HCT116 (cell line): ENCODE results near the gene PSMC3.

Experiments
- CEBPB ChIP-seq: IDR thresholded peaks from 2 replicates; pipeline ENCODE4 v1.6.1; 2012; ENCODE audit warnings: low read depth
- EGR1 ChIP-seq: IDR thresholded peaks from 2 replicates; pipeline ENCODE4 v1.6.1; 2012; ENCODE audit warnings: low read depth
- ELF1 ChIP-seq: IDR thresholded peaks from 2 replicates; pipeline ENCODE4 v1.6.1; 2012; ENCODE audit warnings: low read depth, borderline replicate concordance
- EZH2 ChIP-seq: fragments of 200-600 bp; sonication (generic); IDR thresholded peaks from 2 replicates; pipeline ENCODE4 v1.6.1; 2017; ENCODE audit warnings: antibody characterized with exemption, mixed run types
- EZH2phosphoT487 ChIP-seq: fragments of 200-600 bp; IDR thresholded peaks from 2 replicates; pipeline ENCODE4 v1.6.1; 2018; ENCODE audit warnings: antibody characterized with exemption, borderline replicate concordance
- POLR2A ChIP-seq: IDR thresholded peaks from 2 replicates; pipeline ENCODE4 v1.7.0; 2011; ENCODE audit warnings: borderline replicate concordance; ENCODE audit not compliant: insufficient read depth, insufficient read length; ENCODE audit errors: extremely low read depth
- POLR2AphosphoS5 ChIP-seq: IDR thresholded peaks from 2 replicates; pipeline ENCODE4 v1.6.1; 2011; ENCODE audit warnings: mild to moderate bottlenecking, low read depth, low read length, moderate library complexity
- SP1 ChIP-seq: IDR thresholded peaks from 2 replicates; pipeline ENCODE4 v1.6.1; 2012; ENCODE audit warnings: low read depth
- SRF ChIP-seq: IDR thresholded peaks from 2 replicates; pipeline ENCODE4 v1.6.1; 2012; ENCODE audit warnings: low read depth
- YY1 ChIP-seq: IDR thresholded peaks from 2 replicates; pipeline ENCODE4 v1.6.1; 2011; ENCODE audit warnings: low read length, low read depth, moderate library complexity, mild to moderate bottlenecking; ENCODE audit not compliant: insufficient replicate concordance; ENCODE audit errors: extremely low read depth
- TF ChIP-seq, protein P1 (sequence below), 3 experiments: fragments of 200-600 bp in 1 of 3; sonication (generic) in 1 of 3; IDR thresholded peaks in 2 of 3; conservative IDR thresholded peaks in 1 of 3; 2 replicates each; pipeline ENCODE4 v1.5.1; 2012 to 2017; ENCODE audit warnings: low read depth in 2 of 3, low read length in 2 of 3, antibody characterized with exemption in 1 of 3, borderline replicate concordance in 1 of 3, control low read depth in 1 of 3, mild to moderate bottlenecking in 1 of 3, mixed read lengths in 1 of 3, mixed run types in 1 of 3, moderate library complexity in 1 of 3; ENCODE audit not compliant: insufficient read depth in 1 of 3
- TF ChIP-seq, protein P2 (sequence below): IDR thresholded peaks from 2 replicates; pipeline ENCODE4 v1.6.1; 2012; ENCODE audit warnings: low read depth
- TF ChIP-seq, protein P3 (sequence below): IDR thresholded peaks from 2 replicates; pipeline ENCODE4 v1.6.1; 2012
- TF ChIP-seq, protein P4 (sequence below): IDR thresholded peaks from 2 replicates; pipeline ENCODE4 v1.6.1; 2011; ENCODE audit warnings: mild to moderate bottlenecking, low read length, moderate library complexity; ENCODE audit not compliant: insufficient replicate concordance; ENCODE audit errors: extremely low read depth

GRCh38 chr11:47384498-47384897 is 41.7 kb downstream of the PSMC3 start:
- TF ChIP-seq, protein P1, sequence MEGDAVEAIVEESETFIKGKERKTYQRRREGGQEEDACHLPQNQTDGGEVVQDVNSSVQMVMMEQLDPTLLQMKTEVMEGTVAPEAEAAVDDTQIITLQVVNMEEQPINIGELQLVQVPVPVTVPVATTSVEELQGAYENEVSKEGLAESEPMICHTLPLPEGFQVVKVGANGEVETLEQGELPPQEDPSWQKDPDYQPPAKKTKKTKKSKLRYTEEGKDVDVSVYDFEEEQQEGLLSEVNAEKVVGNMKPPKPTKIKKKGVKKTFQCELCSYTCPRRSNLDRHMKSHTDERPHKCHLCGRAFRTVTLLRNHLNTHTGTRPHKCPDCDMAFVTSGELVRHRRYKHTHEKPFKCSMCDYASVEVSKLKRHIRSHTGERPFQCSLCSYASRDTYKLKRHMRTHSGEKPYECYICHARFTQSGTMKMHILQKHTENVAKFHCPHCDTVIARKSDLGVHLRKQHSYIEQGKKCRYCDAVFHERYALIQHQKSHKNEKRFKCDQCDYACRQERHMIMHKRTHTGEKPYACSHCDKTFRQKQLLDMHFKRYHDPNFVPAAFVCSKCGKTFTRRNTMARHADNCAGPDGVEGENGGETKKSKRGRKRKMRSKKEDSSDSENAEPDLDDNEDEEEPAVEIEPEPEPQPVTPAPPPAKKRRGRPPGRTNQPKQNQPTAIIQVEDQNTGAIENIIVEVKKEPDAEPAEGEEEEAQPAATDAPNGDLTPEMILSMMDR (IDR thresholded peaks at IDR 0.05 in 2 of 3, conservative IDR thresholded peaks at IDR 0.05 in 1 of 3; ENCODE audit: borderline replicate concordance in 1 of 3, insufficient read depth in 1 of 3, low read depth in 2 of 3, low read length in 2 of 3) = no peak
- TF ChIP-seq, protein P2, sequence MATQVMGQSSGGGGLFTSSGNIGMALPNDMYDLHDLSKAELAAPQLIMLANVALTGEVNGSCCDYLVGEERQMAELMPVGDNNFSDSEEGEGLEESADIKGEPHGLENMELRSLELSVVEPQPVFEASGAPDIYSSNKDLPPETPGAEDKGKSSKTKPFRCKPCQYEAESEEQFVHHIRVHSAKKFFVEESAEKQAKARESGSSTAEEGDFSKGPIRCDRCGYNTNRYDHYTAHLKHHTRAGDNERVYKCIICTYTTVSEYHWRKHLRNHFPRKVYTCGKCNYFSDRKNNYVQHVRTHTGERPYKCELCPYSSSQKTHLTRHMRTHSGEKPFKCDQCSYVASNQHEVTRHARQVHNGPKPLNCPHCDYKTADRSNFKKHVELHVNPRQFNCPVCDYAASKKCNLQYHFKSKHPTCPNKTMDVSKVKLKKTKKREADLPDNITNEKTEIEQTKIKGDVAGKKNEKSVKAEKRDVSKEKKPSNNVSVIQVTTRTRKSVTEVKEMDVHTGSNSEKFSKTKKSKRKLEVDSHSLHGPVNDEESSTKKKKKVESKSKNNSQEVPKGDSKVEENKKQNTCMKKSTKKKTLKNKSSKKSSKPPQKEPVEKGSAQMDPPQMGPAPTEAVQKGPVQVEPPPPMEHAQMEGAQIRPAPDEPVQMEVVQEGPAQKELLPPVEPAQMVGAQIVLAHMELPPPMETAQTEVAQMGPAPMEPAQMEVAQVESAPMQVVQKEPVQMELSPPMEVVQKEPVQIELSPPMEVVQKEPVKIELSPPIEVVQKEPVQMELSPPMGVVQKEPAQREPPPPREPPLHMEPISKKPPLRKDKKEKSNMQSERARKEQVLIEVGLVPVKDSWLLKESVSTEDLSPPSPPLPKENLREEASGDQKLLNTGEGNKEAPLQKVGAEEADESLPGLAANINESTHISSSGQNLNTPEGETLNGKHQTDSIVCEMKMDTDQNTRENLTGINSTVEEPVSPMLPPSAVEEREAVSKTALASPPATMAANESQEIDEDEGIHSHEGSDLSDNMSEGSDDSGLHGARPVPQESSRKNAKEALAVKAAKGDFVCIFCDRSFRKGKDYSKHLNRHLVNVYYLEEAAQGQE = no peak
- TF ChIP-seq EZH2 (no peak), YY1 (no peak), POLR2A (no peak), POLR2AphosphoS5 (no peak), EGR1 (no peak), ELF1 (no peak), SRF (no peak), SP1 (no peak), EZH2phosphoT487 (no peak), CEBPB (no peak)
- TF ChIP-seq, protein P3, sequence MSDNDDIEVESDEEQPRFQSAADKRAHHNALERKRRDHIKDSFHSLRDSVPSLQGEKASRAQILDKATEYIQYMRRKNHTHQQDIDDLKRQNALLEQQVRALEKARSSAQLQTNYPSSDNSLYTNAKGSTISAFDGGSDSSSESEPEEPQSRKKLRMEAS = no peak
- TF ChIP-seq, protein P4, sequence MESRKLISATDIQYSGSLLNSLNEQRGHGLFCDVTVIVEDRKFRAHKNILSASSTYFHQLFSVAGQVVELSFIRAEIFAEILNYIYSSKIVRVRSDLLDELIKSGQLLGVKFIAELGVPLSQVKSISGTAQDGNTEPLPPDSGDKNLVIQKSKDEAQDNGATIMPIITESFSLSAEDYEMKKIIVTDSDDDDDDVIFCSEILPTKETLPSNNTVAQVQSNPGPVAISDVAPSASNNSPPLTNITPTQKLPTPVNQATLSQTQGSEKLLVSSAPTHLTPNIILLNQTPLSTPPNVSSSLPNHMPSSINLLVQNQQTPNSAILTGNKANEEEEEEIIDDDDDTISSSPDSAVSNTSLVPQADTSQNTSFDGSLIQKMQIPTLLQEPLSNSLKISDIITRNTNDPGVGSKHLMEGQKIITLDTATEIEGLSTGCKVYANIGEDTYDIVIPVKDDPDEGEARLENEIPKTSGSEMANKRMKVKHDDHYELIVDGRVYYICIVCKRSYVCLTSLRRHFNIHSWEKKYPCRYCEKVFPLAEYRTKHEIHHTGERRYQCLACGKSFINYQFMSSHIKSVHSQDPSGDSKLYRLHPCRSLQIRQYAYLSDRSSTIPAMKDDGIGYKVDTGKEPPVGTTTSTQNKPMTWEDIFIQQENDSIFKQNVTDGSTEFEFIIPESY = no peak
